ENCODE data around the gene LPP.
A peak's percentile ranks its signal among the peaks of the same experiment; 100 is the strongest.

The LPP gene

DNA sequence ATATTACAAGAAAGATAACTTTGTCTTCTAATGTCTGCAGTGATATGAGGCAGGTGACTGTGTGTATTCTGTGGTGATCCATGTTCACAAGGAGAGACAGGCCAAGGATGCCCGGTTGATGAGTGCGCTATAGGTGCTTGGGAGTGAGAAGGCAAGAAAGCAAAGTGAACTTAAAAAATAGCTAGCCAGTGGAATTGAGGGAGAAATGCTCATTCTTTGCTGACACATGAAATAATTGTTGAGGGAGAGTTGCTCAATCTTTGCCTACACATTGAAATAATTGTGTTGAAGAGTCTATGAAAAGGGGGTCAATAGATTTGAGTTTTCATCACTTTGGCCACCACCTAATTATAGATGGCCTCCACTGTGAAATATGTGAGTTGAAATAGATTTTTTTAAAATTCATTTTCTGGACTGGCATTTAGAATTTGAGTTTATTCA, 156.3 kb downstream of the LPP start:
- DNase-seq = no peak

DNA sequence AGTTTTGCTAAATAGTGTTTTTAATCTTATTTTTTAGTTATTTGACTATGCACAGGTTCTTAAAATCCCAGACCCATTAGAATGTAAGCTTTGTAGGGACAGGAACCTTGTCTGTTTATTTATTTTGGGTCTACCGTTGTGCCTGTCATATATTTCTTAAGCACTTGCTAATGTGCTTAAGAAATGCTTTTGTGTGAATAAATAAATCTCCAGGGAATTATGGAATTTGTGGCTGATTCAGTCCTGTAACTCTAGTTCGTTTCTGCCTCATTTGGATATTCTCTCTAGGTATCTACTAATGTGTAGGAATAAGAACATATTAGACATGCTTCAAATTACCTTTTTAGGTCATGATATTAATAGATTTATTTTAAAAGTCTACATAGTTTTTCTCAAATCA, 161.6 kb downstream of the LPP start:
- DNase-seq = no peak

DNA sequence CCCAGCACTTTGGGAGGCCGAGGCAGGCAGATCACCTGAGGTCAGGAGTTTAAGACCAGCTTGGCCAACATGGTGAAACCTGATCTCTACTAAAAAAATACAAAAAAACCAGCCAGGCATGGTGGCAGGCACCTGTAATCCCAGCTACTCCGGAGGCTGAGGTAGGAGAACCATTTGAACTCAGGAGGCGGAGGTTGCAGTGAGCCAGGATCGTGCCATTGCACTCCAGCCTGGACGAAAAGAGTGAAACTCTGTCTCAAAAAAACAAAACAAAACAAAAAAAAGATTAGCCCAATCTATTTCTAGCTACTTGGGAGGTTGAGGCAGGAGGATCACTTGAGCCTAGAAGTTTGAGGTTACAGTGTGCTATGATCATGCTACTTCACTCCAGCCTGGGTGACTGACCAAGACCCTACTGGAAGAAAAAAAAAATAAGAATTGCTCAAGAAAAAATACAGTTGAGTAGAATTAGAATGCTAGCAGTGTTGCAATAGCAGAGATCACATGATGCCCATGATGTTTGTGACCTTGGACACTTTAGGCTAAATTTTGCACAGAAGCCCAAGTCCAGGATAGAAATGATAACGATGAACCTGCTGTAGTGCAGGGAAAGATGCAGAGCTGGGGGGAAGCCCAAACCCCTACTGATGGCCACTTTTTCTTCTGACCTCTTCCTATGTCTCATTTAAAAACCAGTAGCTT, 162.2 kb downstream of the LPP start:
- peak; percentile 61 for DNase-seq

DNA sequence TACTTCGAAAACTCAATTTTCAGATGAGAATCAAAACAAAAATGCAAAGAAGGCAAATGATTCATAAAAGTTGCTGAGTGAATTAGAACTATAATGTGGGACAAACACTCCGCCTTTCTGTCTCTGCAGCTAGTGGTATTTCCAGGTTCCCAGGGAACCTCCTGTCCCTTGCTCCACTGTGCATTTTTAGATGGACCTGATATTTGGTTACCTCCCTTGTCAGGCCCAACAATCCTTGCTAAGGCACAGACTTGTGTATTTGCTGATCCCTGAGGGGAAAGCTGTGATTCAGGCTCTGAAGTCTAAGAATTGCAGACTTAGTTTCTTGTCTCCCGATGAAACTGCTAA, 162.7 kb downstream of the LPP start:
- DNase-seq = peak; percentile 19

DNA sequence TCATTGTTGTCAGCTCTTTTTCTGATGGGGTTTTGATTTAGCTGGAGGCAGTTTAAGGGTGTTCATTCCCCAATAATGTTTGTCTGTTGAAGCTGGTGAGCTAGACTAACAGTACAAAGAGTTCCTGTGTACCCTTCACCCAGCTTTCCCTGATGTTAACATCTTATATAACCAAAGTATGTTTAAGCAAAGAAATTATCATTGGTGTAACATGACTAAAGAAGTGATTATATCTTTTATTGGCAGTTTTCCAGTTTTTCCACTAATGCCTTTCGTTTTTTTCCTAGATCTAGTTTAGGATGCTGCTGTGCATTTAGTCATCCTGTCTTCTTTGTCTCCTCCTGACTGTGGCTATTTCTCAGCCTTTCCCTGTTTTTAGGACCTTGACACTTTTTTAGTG, 165.6 kb downstream of the LPP start:
- peak; percentile 61 for DNase-seq

DNA sequence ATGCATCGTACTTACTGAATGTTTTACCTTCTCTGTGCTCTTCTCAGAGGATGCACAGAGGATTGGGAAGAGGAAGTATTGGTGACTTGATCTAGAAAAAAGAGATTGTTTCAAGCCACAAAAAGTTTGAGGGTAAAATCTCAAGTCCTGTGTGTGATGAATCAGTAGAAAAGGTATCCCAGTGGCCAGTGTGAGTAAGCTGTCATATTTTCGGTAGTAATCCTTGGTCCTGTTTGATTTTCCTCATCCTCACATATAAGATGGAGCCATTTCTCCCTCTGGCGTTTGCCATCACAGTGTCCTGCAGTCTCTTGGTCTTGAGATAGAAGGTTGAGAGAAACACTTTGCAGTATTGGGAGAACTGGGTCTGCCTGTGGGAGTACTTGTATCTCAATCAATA, 166.8 kb downstream of the LPP start:
- DNase-seq = peak; percentile 88

DNA sequence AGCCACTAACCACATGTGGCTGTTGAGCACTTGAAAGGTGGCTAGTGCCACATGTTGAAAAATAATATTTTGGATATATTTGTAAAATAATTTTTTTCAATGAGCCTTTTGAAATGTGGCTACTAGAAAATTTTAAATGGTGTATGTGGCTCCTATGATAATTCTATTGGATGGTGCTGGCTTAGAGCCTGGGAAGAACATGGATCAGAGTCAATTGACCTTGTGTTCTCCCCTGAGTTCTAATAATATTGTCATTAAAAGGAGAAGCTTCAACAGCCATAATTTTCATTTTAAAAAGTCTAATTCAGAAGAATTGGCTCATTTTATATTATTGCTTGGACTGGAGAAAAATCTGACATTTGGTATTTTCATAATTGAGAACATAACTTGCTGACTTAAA, 167.3 kb downstream of the LPP start:
- DNase-seq = no peak

DNA sequence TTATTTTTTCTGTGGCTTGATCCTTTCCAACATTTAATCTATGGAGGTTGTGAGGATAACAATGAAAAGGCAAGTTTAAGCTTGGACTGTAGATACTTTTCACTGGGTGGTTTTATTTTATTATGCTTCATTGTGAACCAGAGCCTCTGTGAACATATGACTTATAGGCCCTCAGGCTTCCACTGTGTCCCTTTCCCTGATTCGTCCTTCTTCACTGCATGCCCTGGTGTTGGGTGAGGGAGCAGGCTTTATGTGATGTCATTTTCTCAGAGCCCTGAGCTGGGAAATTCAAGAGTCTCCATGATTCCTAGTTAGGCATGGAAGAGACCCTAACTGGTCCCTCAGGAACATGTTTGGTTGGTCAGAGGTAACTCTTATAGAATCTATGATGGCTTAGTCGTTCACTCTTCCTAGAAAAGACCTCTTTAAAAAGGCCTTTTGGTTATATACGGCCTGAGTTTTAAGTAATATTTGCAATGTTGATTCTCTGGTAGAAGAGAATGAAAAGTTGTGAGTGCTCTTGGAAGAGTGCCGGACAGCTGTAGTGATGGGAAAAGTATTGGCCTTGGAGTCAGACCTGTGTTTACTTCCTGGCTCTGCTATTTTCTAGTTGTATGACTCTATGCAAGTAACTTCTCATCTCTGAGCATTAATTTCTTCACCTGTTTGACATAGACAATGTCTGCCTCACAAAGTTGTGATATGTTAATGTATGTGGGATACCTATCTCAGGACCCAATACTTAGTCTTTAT, 168.4 kb downstream of the LPP start:
- DNase-seq = no peak

DNA sequence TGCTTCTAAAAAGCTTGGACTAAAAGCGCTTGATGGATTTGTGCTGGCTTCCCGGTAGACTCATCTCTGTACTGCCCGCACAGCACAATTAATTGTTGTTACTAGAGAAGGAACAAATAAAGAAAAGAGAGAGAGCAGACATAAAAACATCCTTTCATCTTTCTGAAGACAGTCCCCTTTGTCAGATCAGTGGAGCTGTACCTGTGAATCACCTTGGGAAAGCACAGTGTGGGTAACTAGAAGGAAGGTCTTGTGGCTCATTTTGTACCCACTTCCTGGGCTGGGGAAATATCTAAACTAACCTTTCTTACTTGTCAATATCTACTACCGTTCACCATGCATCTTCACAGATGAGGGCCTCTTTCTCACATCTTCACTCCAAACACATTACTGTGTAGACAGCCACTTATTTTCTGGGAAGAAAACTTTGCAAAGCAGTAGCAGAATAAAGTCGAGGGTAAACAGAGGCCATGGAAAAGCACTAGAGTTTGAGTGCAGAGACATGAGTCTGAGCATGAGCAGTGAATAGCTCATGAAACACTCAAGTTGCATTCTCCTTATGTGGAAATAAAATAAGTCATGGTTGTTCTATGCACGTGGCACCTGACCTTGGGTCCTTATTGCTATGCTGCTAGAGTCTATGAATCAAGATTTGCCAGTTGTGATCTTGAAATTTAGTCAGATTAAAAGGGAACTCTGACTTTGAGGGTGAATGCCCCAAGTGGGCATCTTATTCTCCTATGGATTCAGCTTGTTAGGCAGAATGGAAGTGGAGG, 169.3 kb downstream of the LPP start:
- no peak for DNase-seq

DNA sequence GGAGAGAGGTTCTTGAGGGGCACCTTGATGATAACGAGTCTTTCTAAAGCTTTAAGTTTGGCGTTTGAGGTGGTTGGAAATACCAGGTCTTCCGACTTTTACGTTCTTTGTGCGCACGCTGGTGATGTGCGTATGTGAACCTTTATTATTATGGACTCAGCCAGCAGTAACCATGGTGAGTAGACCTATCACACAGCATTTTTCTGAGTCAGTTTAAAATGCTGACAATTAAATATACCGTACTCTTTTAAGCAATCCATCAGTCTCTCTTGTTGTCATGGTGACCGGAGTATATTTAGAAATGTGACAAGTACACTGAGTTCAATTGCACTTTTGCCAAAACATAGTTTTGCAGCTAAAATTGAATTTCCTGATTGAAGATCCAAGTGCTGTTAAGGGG, 172.2 kb downstream of the LPP start:
- no peak for DNase-seq

DNA sequence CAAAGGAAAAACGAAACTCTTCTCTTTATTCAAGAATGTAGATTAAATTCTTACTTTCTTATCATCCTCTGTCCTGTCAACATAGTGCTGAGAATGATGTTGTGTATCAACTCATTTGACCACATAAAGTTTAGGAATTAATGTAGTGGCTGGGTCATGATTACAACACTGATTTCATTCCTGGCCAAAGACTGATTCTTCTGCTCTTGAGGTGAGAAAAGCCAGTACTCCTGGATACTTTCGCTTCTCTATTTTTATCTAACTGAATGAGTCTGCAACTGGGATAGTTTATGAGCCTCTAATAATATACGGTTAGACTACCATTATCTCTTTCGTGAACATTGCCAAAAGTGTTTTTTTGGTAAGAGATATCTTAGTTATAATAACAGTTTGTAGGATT, 173.0 kb downstream of the LPP start:
- DNase-seq = no peak

DNA sequence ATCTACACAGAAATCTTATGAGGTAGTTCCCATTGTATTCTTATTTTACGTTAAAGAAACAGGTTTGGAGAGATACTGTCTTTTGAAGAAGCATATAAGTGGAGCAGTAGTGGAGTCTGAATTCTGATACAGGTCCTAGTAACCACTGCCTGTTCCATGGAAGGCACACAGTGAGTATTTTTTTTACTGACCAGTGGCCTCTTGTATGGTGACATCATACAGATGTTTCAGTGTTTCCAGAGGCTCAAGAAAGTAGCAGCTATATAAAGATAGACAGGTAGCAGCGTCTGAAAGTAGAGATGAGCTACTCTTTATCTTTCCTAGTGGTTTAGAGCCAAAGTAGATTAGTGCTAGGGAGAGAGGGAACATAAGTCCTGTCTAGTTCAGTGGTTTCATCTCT, 173.5 kb downstream of the LPP start:
- no peak for DNase-seq

DNA sequence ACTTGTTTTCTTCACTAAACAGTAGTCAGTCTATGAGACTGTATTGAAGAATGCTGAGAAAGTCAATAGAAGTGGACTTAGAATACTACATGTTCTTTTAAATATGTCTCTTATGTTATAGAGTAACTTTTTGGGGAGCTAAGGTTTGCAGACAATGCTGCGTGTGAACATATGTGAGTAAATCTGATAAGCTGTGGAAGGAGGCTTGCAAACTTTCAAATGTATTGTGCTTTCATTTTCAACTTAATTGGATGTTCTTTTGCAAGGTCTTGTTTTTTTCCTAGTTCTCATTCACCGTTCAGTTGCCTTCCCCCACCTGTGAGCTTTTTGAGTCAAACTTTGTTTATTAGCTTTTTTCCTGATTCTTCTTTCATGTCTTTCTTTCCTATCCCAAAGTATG, 176.2 kb downstream of the LPP start:
- DNase-seq = no peak

DNA sequence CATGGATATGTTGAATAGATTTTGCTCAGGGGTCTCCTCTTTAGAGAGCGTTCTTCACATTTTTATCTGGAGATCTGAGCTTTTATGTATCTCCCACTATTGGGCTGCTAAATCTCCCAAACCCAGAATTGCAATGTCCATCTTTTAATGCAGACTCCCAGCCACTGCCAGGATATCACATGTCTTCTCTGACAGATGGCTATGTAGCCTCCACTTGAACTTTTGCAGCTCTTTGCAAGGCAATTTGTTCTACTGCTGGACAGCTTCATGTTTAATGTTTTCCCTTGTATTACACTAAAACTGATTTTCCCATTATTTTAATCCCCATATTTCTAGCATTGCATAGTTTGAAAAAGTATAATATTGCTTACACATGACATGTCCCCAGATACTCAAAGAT, 177.2 kb downstream of the LPP start:
- DNase-seq = no peak

DNA sequence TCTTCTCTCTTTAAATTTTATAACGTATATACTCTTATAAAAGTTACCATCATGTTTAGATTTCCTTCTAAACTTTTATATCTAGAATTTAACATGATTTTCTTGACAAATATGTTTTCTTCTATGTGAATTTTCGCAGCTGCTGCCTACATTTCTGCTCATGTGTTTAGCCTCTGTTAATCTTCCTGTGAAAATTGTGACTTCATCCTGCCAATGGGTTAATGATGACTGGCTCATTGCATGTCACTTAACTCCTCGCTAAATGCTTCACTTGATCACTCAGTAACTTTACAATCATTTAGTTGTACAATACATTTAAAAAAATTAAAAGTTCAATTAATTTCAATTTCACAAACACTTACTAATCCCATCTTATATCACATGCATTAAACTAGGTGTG, 178.1 kb downstream of the LPP start:
- no peak for DNase-seq

DNA sequence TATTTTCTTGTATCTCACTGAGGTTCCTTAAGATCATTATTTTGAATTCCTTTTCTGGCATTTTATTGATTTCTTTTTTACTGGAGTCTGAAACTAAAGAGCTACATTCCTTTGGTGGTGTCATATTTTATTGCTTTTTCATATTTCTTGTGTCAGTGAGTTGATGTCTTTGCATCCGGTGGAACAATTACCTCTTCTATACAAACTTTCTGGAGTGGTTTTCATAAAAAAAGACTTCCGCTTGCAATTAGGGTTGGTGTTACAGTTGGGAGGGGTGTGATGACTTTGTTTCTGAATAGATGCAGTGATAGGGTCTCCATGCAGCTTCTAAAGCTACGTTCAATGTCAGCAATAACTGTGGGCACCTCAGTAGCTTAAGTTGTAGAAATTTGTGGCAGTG, 181.7 kb downstream of the LPP start:
- no peak for DNase-seq

DNA sequence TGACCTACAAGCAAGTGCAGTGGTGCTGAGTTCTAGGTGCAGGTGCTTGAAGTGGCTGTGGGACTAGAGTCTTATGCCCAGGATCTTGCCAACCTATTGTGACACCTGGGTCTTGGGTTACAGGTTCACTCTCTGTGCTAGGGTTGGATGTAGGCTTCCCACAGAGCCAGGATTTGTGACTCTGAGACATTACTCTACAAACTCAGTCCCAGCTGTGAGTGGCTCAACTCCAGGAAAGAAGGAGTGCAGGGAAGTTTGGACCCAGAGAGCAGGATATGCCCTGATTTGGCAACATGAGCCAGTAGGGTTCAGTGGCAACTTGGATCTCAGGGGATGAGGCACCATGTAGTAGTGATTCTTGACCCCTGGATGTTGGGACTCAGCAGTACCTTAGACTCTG, 182.2 kb downstream of the LPP start:
- DNase-seq = no peak

DNA sequence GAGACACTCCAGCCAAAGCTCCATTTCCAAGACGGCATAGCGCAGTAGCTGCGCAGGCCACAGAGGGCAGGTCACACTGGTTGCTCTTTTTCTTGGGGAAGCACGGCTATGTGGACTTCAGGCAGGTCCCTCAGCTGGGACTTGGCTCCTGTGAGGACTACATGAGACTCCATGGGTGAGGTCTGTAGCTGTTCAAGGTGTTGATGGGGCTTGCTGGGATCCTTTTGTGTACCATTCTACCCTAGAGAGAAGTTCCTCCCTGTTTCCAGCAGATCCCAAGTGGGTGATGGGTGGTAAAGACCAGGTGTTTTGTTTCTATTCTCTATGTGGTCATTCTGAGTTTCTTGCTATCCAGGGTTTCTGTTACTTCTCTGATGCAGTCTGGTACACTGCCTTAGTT, 183.3 kb downstream of the LPP start:
- no peak for DNase-seq

DNA sequence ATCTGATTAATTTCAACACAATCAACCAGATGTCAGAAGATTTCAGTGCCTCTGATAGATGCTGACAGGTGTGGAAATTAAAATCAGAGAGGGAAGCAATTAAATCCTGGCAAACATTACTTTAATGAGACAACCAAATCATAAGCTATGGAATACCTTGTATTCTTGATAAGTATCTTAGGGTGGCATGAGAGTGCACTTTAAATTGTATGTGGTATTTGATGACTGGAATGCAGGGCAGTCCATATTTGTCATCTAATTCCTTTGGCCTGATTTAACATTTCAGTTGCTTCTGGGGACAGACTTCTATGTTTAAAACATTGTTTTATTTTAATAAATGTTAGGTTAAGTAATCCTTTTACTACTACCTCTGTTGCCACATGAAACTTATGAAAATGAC, 184.1 kb downstream of the LPP start:
- peak; percentile 51 for DNase-seq

DNA sequence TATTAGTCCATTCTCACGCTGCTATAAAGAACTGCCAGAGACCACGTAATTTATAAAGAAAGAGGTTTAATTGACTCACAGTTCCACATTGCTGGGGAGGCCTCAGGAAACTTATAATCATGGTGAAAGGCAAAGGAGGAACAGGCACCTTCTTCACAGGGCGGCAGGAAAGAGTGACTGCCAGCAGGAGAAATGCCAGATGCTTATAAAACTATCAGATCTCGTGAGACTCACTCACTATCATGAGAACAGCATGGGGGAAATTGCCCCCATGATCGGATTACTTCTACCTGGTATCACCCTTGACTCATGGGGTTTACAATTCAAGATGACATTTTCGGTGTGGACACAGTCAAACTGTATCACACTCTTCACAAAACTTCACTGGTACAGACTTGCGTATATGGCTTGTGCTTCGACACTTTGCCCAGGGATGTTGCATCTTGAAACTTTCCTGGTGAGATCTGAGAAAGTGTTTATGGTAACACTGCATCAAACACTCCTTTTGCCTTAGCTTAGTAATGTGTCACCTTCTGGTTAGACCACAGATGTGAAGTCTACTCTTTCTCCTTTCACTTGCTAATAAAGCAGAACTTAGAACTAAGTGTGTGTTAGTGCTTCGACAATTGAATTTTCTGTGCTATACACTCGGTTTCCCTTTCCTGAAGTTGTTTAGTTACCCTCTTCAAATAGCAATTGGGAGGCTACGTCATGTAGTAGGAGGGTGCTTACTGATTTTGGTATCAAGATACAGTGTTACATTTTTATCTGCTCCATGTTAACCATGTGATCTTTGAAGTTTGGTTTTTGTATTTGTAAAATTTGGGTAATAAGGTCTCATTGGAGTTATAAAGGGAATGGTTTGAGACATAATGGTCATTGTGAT, 185.7 kb downstream of the LPP start:
- DNase-seq = no peak

DNA sequence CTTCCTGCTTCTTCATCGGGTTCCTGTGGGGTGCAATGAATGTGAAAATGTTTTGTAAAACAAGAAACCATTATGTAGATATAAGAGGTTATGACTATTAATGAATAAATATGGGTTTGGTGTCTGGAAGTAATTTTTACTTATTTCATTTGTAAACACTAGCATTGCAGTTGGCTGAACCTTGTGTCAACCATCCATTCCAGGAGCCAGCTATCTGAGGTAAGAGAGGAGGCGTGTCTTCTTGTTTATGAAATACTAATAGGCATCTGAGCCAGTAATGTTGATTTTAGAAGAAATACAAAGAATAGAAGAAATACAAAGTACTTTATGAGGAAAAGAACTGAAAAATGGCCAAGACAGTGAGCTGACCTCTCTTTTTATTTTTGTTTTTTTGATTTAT, 187.5 kb downstream of the LPP start:
- DNase-seq = no peak

DNA sequence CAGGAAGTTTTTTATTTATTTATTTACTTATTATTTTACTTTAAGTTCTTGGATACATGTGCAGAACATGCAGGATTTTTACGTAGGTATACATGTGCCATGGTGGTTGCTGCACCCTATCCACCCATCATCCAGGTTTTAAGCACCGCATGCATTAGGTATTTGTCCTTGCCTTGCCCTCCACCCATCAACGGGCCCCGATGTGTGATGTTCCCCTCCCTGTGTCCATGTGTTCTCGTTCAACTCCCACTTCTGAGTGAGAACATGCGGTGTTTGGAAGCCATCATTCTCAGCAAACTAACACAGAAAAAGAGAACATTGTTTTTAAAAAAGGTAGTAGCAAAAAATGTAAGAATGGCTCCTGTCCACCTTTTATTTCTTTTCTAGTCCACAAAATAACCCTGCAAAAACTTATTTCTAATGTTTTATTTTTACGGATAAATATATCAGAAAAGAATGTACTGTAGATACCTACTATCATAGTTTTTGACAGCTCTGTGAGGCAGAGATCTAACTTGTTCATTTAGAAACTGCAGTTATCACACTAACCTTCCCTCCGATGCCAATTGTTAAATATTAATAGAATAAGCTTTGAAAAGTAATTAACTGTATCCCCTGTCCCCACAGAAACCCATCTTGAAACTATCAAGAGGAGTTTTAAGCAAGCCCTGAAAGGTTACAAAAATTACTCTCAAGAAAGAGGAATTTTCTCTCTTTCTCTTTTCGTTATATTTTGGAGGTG, 189.2 kb downstream of the LPP start:
- no peak for DNase-seq

All from HCEC 1CT (cell line).